ENCODE results near the gene FAM111B.

GRCh38 chr11:59145534-59145933, 38.5 kb downstream of the FAM111B start:
- no peak for TF ChIP-seq CTCF (IDR thresholded peaks at IDR 0.05; ENCODE audit: low read depth, low read length)
- TF ChIP-seq POLR2A (IDR thresholded peaks at IDR 0.05; ENCODE audit: extremely low read depth, insufficient read length), result no peak

Data from NB4 (cell line).